Gastroesophageal sphincter (tissue), 4 donors: ENCODE measurements around the gene CIAO3. TPM values are rescaled to one million over a fixed set of nuclear protein-coding genes. Genes with fewer than 3 reads are reported as not detected.

Experiments
- ATAC-seq: fragments of 150-250 bp; one replicate; pipeline ENCODE4 v1.9.1; 2016; ENCODE audit warnings: mild to moderate bottlenecking, moderate library complexity
- H3K27ac ChIP-seq, 4 donors: fragments of 200-600 bp; sonication (generic) in 3 of 4; 1 replicate in 3 of 4; 2 replicates in 1 of 4; pipeline ENCODE4 v1.5.1; 2016 to 2019
- H3K27me3 ChIP-seq: fragments of 200-600 bp; sonication (generic); one replicate; pipeline ENCODE4 v1.5.1; 2019
- H3K36me3 ChIP-seq, 2 donors: fragments of 200-600 bp; sonication (generic); one replicate each; pipeline ENCODE4 v1.5.1; 2019; ENCODE audit warnings: control low read depth in 1 of 2
- H3K4me1 ChIP-seq, 3 donors: fragments of 200-600 bp; sonication (generic); 1 replicate in 2 of 3; 2 replicates in 1 of 3; pipeline ENCODE4 v1.5.1; 2016 to 2019; ENCODE audit warnings: control low read depth in 2 of 3
- H3K4me3 ChIP-seq, 2 donors: fragments of 200-600 bp; sonication (generic); one replicate each; pipeline ENCODE4 v1.5.1; 2019; ENCODE audit warnings: mild to moderate bottlenecking in 1 of 2, moderate library complexity in 1 of 2
- H3K9me3 ChIP-seq, 3 donors: fragments of 200-600 bp; sonication (generic); one replicate each; pipeline ENCODE4 v1.5.1; 2017 to 2019; ENCODE audit warnings: control low read depth in 2 of 3
- CTCF ChIP-seq, 4 experiments: fragments of 200-600 bp in 2 of 4; fragments of 450-650 bp in 2 of 4; sonication (generic) in 1 of 4; IDR thresholded peaks; one replicate each; pipeline ENCODE4 v1.5.1; 2017 to 2019; ENCODE audit warnings: antibody characterized with exemption in 4 of 4, mild to moderate bottlenecking in 2 of 4, moderate library complexity in 2 of 4
- EP300 ChIP-seq: sonication (generic); formaldehyde crosslinking; IDR thresholded peaks from one replicate; pipeline ENCODE4 v1.6.1; 2017; ENCODE audit warnings: antibody characterized with exemption, mild to moderate bottlenecking
- POLR2A ChIP-seq, 2 donors: fragments of 450-650 bp; IDR thresholded peaks; one replicate each; pipeline ENCODE4 v1.6.1; 2017; ENCODE audit warnings: antibody characterized with exemption in 2 of 2, mild to moderate bottlenecking in 2 of 2, moderate library complexity in 1 of 2
- POLR2AphosphoS5 ChIP-seq: sonication (generic); formaldehyde crosslinking; IDR thresholded peaks from one replicate; pipeline ENCODE4 v1.6.1; 2017; ENCODE audit warnings: antibody characterized with exemption
- WGBS, 2 donors: methylation state at CpG; one replicate each; pipeline ENCODE4 v1.1.5; 2018; ENCODE audit warnings: low coverage in 1 of 2; 5-methylcytosine and 5-hydroxymethylcytosine counted together
- total RNA-seq, 4 donors: library from RNA; depleted of rRNA; stranded (reverse); fragments of >200 nt; gene quantifications; one replicate each; pipeline ENCODE4 v1.1.0, GENCODE V29; 2016

Gene CIAO3
- total RNA-seq, 4 donors from 2014 or later, result 18.5 to 46.7 (median 25.6) TPM

DNA sequence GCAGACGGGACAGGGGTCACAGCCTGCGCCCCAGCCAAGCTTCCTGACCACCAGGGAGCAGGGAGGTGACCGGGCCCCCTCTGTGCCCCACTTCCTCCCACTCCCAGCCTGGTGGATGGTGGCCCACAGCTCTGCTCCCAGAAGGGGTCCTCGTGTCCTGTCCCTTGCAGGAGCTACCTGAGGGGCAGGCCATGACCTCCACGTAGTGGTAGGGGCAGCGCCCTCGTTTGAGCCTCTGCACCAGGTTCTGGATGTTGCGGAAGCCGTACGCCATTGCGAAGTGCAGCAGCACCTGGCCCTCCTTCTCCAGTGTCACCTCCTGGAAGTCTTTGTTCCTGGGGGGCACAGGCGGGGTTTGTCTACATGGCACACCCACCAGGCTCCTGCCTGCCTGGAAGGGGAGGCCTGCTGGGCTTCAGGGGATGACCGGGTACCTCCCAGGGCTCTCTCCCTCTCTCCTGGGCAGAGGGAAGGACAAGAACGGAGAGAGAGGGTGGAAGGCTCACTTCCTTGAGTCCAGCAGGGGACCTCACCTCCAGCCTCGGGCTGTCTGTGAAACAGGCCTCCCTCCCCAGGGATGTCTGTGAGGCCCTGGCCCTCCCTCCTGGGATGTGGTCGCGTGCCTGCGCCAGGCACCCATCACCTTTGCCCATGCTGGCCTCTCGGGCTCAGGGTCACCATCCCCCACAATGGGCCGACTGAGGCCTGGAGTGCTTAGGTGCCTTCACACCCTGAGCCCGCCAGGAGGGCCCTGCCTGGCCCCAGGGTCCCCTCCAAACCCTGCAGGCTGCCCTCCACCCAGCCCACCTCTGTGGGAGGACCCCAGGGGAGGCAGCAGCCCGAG is 9.9 kb downstream of the CIAO3 start:
- Histone ChIP-seq H3K27me3 (peaks cover 36% of the 10 kb centered on the region), H3K27ac (no peak overlapping the region), H3K9me3 (no peaks in the 10 kb centered on the region), H3K36me3 (peaks cover 0 to 65% of the 10 kb centered on the region in 2 donors), H3K4me3 (no peak overlapping the region), H3K4me1 (peaks cover 0 to 33% (median 18%) of the 10 kb centered on the region in 3 donors)
- no peak for TF ChIP-seq EP300
- TF ChIP-seq POLR2A (IDR thresholded peaks at IDR 0.05), result no peak
- no peak for TF ChIP-seq POLR2AphosphoS5
- TF ChIP-seq CTCF (IDR thresholded peaks at IDR 0.05), result no peak
- no peak for ATAC-seq
- 90% methylated on average over 2 of the region's 22 CpGs; no CpG with 5 or more reads in 1 of the 2 donors for WGBS, 2 donors

DNA sequence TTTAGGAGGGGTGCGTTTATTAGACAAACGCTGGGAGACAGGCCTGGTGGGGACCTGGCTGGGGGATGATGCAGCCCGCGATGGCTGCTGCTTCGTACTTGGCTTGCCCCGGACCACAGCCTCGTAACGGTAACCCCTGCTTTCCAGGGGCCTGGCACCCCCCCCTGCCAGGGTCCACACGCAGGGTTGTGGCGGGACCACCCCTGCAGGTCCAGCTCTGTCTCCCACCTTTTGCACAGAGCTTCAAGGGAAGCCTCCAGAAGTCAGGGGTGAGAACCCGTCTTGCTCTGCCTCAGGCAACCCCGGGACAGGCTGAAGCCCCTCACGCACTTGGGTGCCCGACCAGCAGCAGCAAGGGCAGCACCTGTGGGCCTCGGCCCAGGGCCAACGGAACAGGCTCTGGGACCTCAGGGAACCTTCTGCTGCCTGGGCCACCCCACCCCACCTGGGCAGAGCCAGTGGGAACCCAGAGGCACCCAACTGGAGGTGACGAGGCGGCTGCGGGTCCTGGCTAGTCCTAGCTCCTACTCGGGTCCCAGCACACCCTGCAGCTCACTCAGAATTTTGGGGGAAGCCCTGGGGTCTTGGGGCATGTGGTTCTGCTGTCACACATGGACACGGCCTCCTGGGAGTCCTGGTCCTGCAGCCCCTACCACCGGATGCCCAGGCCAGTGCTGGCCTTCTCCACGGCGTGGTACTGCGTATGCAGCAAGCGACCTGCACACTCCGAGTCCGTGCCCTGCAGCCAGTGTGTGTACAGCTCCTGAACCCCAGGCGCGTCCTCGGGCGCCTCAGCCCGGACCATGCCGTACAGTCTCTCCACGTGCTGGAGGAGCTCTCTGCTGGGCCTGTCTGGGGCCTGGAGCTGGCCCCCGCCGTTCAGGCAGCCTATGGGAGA is 10.8 kb downstream of the CIAO3 start:
- H3K36me3 ChIP-seq, result peaks cover 0 to 57% of the 10 kb centered on the region in 2 donors
- H3K27ac ChIP-seq, result no peak overlapping the region
- H3K4me1 ChIP-seq, result peaks cover 0 to 35% (median 18%) of the 10 kb centered on the region in 3 donors
- ATAC-seq, result no peak
- H3K4me3 ChIP-seq, result no peak overlapping the region
- H3K27me3 ChIP-seq, result peaks cover 45% of the 10 kb centered on the region
- TF ChIP-seq POLR2AphosphoS5 (no peak), EP300 (no peak), POLR2A (IDR thresholded peaks at IDR 0.05) (no peak)
- no CpG with 5 or more reads among the region's 37 CpGs for whole genome bisulfite sequencing, 2 donors
- H3K9me3 ChIP-seq, result no peaks in the 10 kb centered on the region

GRCh38 chr16:728890-729744 is 11.7 kb downstream of the CIAO3 start:
- TF ChIP-seq POLR2AphosphoS5 (no peak), EP300 (no peak), POLR2A (IDR thresholded peaks at IDR 0.05) (no peak)
- no CpG with 5 or more reads among the region's 55 CpGs for WGBS, 2 donors
- H3K27me3 ChIP-seq, result peaks cover 54% of the 10 kb centered on the region
- ATAC-seq, result no peak
- H3K9me3 ChIP-seq, result no peaks in the 10 kb centered on the region
- H3K4me1 ChIP-seq, result peaks cover 0 to 35% (median 18%) of the 10 kb centered on the region in 3 donors
- H3K36me3 ChIP-seq, result peaks cover 0 to 48% of the 10 kb centered on the region in 2 donors
- H3K27ac ChIP-seq, result no peak overlapping the region
- peak overlapping the region in 1 of 2 donors; percentile 56 for H3K4me3 ChIP-seq

DNA sequence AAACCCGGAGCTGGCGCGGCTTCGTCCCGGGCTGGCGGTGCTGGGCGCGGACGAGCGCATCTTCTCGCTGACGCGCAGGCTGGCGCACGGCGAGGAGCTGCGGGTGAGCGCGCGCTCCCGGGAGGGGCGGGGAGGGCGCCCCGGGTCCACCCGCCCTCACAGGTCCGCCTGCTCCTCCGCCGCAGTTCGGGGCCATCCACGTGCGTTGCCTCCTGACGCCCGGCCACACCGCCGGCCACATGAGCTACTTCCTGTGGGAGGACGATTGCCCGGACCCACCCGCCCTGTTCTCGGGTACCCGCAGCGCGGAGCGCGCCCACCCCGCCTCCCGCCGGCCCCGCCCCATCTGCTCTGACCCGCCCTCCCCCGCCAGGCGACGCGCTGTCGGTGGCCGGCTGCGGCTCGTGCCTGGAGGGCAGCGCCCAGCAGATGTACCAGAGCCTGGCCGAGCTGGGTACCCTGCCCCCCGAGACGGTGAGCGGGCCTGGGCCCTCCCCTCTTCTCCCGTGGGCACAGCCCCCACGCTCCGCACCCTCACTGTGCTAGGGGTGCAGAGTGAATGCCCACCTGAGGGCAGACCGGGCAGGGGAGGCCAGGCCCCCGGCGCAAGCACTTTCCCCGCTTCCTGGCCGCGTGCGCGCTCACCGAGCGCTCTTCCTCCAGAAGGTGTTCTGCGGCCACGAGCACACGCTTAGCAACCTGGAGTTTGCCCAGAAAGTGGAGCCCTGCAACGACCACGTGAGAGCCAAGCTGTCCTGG is 12.5 kb downstream of the CIAO3 start:
- peaks cover 55% of the 10 kb centered on the region for H3K27me3 ChIP-seq
- peak; percentile 60 for ATAC-seq
- H3K36me3 ChIP-seq, result peaks cover 0 to 40% of the 10 kb centered on the region in 2 donors
- H3K9me3 ChIP-seq, result no peaks in the 10 kb centered on the region
- H3K27ac ChIP-seq, result peak overlapping the region in 2 of 4 donors; percentile 3 to 51
- WGBS, 2 donors, result no CpG with 5 or more reads among the region's 80 CpGs
- peaks cover 0 to 35% (median 18%) of the 10 kb centered on the region in 3 donors for H3K4me1 ChIP-seq
- H3K4me3 ChIP-seq, result peak overlapping the region; percentile 6 to 56
- TF ChIP-seq CTCF (IDR thresholded peaks at IDR 0.05) (no peak), POLR2AphosphoS5 (no peak), EP300 (no peak), POLR2A (IDR thresholded peaks at IDR 0.05) (peak in 1 of 2 donors; percentile 5)
